Medulla oblongata (tissue), 1 donor: Measurements from ENCODE around the gene ST3GAL3.

ENCODE experiments used
- DNase-seq: peaks from one replicate; pipeline ENCODE4 v3.0.0-alpha.2; 2015; ENCODE audit errors: extremely low spot score

Gene ST3GAL3

GRCh38 chr1:43786201-43786958 lies 79.0 kb downstream of the ST3GAL3 start:
- DNase-seq: no peak

- no peak for DNase-seq
Measured at GRCh38 chr1:43786960-43787359, 79.6 kb downstream of the ST3GAL3 start.

DNA sequence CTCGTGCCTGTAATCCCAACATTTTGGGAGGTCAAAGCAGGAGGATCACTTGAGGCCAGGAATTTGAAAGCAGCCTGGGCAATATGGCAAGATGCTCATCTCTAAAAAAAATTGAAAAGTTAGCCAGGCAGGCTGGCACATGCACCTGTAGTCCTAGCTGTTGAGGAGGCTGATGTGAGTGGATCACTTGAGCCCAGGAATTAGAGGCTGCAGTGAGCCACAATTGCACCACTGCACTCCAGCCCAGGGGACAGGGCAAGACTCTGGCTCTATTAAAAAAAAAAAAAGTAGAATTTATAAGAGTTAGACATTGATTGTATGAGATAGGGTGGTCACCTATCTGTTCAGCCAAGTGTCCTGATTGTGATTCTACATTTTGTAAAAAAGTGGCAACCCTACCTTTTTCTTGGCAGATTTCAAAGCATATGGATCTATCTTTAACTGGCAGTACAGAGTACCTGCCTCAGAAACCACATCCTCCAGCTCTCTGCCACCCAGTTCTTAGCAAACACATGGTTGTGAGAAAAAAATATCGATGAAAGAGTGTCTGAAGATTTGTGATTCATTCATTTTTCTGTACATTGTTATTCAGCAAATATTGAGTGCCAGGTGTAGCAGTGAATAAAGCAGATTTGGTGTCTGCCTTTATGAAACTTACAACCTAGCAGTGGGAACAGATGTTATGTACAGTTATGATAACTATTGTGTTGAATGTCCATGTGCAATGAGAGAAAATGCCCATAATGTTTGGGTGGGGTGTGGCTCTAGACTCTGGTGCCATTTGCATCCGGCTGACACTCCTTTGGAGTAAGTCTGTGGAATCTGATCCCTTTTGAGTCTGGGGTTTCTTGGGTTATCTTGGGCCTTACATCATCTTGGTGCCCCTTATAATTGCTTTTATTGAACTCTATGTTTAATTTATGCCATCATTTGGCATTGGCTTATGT lies 82.5 kb downstream of the ST3GAL3 start:
- DNase-seq: no peak

GRCh38 chr1:43791243-43791642 lies 83.9 kb downstream of the ST3GAL3 start:
- no peak for DNase-seq

- peak; percentile 64 for DNase-seq
Measured at GRCh38 chr1:43796111-43796581, 88.8 kb downstream of the ST3GAL3 start.

DNA sequence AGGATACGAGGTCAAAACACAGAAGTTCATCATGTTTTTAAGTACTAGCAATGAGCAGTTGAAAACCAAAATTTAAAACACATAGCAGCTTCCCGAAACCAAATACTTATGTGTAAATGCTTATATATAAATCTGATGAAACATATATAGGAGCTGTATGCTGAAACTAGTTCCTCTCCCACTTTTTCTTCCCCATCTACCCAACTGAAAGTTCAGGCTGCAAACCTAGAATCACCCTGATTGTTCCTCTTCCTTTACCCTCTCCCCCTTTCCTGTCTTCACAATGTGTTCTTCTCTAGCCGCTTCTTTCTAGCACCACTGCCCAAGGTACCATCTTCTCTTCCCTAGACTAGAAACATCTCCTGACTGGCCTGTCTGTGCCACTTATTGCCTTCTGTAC lies 90.6 kb downstream of the ST3GAL3 start:
- DNase-seq: no peak

- no peak for DNase-seq
Measured at GRCh38 chr1:43799656-43800635, 92.6 kb downstream of the ST3GAL3 start.

DNA sequence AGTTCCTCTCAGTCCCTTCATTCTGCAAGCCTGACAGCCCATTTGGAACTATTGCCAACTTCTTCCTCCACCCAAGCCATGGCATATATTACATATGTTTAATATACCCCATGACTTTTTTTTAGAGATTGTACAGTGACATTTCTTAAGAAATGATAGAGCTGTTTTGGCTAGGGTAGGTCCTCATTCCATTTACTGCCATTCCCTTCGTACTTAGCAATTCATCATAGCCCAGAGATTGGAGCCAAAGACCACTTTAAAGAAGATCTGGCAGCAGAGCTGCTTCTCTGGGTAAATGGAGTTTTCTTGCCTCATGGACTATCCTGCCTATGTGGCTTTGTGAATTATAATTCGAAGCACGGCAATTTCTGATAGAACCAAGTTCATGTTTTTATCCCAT lies 93.4 kb downstream of the ST3GAL3 start:
- DNase-seq: no peak

DNA sequence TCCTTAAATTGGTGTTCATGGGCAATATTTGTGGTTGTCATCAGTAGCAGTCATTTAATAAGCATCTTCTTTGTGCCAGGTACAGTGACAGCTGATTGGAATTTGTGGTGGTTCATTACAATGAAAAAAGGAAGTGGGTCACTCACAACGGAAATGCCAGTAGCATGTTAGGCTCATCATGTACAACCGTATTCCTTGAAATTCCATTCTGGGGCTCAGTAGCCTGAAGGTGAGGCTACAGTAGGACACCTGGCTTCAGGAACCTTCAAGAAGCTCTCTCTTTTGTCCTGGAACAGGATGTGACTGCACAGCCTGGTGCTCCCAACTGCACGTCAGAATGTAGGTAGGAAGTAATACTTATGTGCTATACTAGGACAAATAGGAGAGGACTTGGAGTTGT lies 93.9 kb downstream of the ST3GAL3 start:
- DNase-seq: no peak

- no peak for DNase-seq
Measured at GRCh38 chr1:43802356-43802980, 95.1 kb downstream of the ST3GAL3 start.

- no peak for DNase-seq
Measured at GRCh38 chr1:43803105-43803504, 95.8 kb downstream of the ST3GAL3 start.

DNA sequence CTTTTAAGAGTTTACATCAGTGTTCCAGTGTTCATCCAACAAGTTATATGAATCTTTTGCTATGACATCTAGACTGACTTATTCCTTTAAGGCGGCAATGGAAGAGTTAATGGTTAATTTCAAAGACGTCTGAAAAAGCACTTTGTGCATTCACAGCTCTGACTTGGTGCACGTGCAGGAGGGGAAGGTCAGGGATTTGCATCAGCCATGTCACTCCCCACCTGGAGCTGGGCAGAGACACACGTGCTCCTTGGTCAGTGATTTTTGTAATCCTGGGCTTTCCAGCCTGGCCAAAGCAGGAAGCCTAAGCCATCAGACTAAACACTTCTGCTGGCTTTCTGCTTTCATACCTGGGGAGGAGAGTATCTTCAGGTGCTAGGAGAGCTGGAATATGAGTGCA lies 96.3 kb downstream of the ST3GAL3 start:
- no peak for DNase-seq

- no peak for DNase-seq
Measured at GRCh38 chr1:43804569-43804968, 97.2 kb downstream of the ST3GAL3 start.

DNA sequence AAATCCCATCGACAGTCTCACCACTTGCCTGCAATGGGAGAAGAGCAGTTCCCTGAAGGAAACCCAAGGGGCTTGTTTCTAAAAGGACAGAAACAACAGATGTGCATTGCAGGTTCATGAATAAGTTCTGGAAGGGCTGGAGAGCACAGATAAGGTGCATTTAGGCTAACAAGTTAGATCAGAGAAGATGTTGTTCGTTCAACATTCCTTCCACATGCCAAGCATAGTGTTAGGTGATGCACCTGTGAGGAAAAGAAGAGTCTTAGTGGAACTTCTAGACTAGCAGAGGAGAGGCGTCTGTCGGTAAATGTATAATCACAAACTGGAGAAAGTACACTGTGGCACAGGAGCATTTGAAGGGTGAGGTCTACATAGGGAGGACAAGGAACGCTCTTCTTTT lies 98.0 kb downstream of the ST3GAL3 start:
- no peak for DNase-seq

DNA sequence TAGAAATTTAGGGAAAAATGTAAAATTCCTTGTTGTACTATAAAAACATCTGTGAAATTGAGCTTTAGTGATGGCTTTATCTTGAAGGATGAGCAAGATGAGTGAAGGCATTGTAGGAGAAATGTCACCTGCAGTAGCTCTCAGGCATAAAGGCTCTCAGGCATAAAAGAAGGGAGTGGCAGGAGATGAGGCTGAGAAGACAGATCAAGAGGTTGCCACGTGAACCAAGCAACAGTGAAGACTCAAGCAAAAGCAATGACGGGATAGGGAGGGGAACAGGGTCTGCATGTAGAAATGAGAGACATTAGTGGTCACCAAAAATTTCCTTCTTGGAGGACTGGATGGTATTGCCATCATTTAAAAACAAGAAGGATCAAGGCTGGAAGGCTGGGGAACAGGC lies 98.8 kb downstream of the ST3GAL3 start:
- no peak for DNase-seq

- no peak for DNase-seq
Measured at GRCh38 chr1:43809097-43809673, 101.8 kb downstream of the ST3GAL3 start.

- DNase-seq: no peak
Measured at GRCh38 chr1:43812579-43812978, 105.2 kb downstream of the ST3GAL3 start.

DNA sequence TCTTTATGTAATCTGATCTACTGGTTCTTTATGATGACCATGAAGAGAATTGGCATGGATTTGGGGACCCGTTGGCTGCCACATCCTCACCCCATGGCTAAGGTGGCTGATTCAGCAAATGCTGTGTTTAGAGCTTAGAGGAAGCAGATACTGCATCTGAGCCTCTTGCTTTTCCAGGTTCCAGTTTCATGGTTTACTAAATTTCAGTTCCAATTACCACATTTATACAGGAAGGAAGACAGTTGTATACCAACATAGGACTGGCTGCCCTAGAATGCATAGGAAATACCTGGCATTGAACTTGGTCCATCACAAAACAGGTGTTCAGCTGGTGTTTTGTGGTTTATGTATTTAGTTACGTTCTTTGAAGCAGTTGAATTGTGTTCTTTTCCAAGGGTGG lies 107.1 kb downstream of the ST3GAL3 start:
- DNase-seq: peak; percentile 8

GRCh38 chr1:43817304-43817939 lies 110.1 kb downstream of the ST3GAL3 start:
- DNase-seq: no peak

DNA sequence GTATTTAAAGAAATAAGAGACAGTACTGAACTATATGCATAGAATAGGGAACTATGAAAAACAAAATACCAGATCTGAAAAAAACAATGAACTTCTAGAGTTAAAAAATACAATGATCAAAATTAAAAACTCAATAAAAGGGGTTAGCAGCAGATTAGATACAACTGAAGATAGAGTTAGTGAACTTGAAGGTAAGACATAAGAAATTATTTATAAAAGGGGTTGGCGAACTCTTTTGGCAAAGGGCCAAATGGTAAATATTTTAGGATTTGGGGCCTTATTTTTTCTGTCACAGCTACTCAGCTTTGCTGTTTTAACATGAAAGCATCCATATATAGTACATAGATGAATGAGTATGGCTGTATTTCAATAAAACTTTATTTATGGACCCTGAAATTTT lies 111.4 kb downstream of the ST3GAL3 start:
- no peak for DNase-seq
